ENCODE data around the gene OR10A3.

The OR10A3 gene

DNA sequence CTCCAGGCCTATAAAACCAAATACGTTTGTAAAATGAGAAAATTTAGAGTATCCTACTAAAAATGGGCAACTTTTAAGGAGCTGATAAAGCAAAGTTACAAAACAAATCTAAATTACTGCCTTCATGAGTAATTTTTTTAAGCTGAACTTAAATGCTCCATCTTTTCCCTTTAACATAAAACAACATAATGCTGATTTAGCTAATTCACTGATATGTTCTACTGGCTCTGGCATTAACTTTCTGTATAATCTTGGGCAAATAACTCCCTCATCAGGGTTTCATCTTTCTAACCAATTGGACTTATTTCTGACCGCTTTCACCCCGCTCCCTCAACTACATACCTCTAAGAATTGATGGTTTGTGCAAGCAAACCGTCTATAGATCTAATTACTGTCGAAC, 362 bp downstream of the OR10A3 start:
- no peak for DNase-seq (ENCODE audit: low read depth in 2 of 2)

DNA sequence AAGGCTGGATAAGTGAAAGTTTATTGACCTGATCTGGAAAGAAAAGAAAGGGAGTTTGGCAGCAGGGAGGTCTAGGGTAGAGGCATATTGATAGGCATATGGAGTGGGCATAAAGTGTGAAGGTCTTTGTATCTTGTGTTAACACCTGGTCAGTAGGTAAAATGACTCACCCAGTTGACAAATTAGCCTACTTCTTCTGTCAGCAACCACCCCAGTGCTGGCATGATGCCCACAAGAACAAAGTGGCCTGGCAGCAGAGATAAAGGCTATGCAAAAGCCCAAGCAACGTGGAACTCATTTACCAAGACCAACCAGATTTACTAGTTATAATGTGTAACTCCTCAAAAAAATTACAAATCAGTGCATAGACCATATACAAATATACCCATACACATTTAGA, 4.9 kb downstream of the OR10A3 start:
- DNase-seq (ENCODE audit: low read depth in 2 of 2) = no peak

- no peak for DNase-seq (ENCODE audit: low read depth in 2 of 2)
Observed at GRCh38 chr11:7931168-7931567, 10.3 kb downstream of the OR10A3 start, which contains the start of gene OR10A6. OR10A6 (minus strand) TSS chr11:7931268; CDS start chr11:7928662, 2,606 bp downstream.

- DNase-seq (ENCODE audit: low read depth in 2 of 2) = no peak
Observed at GRCh38 chr11:7927635-7928034, 13.9 kb downstream of the OR10A3 start.

DNA sequence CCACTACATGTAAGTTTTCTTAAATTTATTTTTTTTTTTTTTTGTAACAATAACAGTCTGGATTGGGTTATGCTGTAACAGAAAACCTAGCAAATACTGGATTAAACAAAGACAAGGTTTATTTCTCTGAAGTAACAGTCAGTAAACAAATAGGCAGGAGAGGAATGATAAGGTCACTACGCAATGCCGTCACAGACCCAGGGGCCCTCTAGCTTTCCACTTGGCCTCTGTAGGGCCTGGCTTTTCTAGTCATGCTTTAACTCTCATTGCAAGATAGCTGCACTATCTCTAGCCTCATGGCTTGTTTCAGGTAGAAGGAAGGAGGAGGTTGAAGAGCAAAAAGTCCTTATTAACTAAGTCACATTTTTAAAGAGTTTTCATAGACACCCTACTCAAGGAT, 17.0 kb downstream of the OR10A3 start:
- no peak for DNase-seq (ENCODE audit: low read depth in 2 of 2)

DNA sequence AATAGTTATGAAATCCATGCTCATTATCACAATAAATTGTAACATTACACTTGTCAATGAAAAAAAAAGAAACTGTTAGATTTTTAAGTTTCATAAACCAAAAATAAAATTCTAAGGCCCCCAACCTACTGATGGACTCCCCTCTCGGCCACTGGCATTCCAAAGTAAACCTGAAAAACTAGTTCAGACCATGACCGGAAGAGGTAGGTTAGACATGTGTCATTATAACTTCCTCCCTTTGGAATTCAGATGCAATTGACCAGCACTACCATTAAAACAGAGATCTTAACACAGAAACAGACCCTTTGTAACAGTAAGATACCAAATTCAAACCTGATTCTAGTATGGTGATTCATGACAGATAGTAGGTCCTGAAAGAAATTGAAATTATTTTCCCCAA, 23.4 kb downstream of the OR10A3 start:
- no peak for DNase-seq (ENCODE audit: low read depth in 2 of 2)

DNA sequence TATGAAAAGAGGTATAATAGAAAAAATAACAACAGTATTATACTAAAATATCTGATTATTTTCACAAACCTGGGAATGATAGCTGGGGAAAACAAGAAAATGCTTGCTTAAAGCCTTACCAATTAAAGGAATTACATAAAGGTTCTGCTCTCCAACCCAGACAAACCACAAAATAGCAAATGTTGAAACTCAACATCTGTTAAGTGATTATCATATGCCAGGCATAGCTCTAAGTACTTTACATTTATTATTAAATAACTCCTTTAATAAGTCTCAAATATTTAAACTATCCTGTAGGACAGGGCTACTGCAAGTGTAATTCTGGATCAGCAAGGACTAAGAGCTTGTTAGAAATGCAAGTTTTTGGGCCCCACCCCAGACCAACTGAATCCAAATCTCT, 30.5 kb downstream of the OR10A3 start:
- DNase-seq (ENCODE audit: low read depth in 2 of 2) = no peak

DNA sequence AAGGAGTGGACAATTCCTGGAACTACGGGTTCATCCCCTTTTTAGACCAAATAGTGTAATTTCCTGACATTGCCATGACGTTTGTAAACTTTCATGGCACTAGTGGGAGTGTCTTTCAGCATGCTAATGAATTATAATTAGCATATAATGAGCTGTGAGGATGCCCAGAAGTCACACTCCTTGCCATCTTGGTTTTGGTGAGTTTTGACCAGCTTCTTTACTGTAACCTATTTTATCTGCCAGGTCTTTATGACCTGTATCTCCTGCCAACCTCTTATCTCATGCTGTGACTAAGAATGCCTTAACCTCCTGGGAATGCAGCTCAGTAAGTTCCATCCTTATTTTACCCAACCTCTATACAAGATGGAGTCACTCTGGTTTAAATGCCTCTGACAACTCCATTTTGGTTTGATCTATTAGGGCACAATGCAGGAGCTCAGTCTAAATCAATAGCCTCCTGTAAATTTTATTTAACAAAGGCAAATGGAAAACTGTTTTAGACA, 31.2 kb downstream of the OR10A3 start:
- DNase-seq (ENCODE audit: low read depth in 2 of 2) = no peak

- no peak for DNase-seq (ENCODE audit: low read depth in 2 of 2)
Observed at GRCh38 chr11:7909585-7910285, 31.8 kb downstream of the OR10A3 start.

GRCh38 chr11:7907121-7907520, 34.4 kb downstream of the OR10A3 start:
- DNase-seq (ENCODE audit: low read depth in 2 of 2) = no peak

DNA sequence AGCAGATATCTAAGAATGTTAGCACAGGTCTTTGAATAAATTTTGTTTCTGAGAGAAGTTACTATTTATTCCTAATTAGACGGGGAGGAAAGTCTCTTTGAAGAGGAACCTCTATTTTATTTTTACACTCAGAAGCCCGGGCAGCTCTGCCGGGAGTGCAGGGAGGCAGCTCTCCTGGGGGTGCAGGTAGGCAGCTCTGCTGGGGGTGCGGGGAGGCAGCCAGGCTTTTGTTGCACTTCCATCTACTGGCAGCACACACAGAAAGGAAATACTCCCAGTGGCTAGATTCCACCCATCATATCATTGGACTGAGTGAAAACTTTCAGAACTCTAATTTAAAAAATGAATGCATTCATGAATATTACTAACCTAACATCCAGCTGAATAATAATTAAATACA, 35.0 kb downstream of the OR10A3 start:
- no peak for DNase-seq (ENCODE audit: low read depth in 2 of 2)

- DNase-seq (ENCODE audit: low read depth in 2 of 2) = no peak
Observed at GRCh38 chr11:7905961-7906429, 35.5 kb downstream of the OR10A3 start.

DNA sequence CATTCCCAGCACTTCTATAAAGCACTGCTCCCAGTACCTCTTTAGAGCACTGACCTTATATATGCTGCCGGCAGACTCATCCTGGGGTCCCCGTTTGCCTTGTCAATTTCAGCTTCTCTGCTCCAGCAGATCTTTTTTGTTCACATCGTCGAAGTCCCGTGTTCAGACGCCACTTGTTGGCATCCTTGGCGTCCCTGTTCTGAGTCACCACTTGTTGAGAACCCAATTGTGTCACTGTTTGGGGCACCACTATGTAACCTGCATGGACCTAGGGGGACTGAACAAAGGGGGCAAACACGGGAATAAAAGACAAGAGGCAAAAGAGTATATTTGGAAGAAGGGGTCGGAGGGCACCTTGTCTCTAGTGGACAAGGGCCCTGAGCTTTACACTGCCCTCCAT, 36.0 kb downstream of the OR10A3 start:
- DNase-seq (ENCODE audit: low read depth in 2 of 2) = no peak

- no peak for DNase-seq (ENCODE audit: low read depth in 2 of 2)
Observed at GRCh38 chr11:7904917-7905316, 36.6 kb downstream of the OR10A3 start.

DNA sequence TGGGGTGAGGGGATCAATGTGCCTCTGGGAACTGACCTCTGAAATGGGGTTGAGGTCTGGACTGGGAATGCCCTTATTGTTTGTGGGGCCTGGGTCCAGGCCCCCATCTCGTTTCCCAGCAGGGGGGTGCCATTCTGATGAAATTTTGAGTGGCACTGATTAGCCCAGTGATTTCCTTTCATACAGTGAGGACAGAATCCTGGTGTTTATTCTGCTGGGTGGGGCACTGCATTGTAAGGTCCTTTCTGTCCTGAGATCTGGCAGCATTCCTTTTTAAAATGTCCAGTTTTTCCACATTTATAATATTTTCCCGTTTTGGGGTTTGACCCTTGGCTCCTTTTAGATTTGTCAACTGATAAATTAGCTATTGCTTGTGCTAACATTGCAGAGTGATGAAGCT, 37.6 kb downstream of the OR10A3 start:
- DNase-seq (ENCODE audit: low read depth in 2 of 2) = no peak

- no peak for DNase-seq (ENCODE audit: low read depth in 2 of 2)
Observed at GRCh38 chr11:7901319-7901854, 40.1 kb downstream of the OR10A3 start.

- no peak for DNase-seq (ENCODE audit: low read depth in 2 of 2)
Observed at GRCh38 chr11:7900686-7901085, 40.8 kb downstream of the OR10A3 start.

DNA sequence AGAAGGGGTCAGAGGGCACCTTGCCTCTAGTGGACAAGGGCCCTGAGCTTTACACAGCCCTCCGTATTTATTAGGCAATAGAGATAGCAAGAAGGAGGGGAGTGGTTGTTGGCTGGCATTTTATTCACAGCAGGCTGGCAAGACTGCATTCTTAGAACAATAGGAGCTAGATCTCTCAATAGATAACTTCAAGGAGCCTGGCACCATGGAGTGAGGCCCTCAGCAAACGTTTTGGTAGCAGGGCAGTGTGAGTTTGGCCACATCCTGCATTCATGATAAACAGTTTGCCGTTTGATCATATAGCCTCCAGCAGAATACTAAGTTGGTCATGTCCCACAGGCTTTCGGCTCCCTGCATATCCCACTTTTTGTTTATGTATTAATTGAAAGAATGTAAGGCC, 42.1 kb downstream of the OR10A3 start:
- no peak for DNase-seq (ENCODE audit: low read depth in 2 of 2)

- DNase-seq (ENCODE audit: low read depth in 2 of 2) = no peak
Observed at GRCh38 chr11:7898666-7899283, 42.7 kb downstream of the OR10A3 start.

DNA sequence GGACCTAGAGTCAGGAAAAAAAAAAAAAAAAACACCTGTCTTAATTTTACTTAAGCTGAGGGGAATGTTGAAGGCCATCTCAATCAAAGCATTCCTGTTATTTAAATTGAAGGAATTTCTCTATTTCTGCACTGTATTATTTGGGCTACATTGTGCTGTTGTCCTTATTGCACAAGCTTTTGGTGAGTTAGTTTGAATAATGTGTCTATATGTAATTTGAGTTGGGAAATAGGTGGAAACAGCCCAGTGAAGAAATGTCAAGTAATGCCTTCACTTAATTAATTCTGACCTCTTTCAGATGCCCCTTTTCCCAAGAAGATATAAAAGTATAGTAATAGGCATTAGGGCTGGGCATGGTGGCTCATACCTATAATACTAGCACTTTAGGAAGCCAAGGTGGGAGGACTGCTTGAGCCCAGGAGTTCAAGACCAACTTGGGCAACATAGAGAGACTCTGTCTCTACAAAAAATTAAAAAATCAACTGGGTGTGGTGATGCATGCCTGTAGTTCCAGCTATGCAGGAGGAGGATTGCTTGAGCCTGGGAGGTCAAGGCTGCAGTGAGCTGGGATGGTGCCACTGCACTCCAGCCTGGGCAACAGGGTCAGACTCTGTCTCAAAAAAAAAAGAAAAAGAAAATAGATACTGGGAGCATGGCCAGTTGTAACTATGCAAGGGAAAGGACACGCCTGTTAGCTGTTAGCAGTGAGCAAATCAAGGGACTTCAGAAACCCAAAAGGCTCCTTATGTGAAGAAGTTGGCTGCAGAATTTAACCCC, 45.3 kb downstream of the OR10A3 start:
- DNase-seq (ENCODE audit: low read depth in 2 of 2) = no peak

DNA sequence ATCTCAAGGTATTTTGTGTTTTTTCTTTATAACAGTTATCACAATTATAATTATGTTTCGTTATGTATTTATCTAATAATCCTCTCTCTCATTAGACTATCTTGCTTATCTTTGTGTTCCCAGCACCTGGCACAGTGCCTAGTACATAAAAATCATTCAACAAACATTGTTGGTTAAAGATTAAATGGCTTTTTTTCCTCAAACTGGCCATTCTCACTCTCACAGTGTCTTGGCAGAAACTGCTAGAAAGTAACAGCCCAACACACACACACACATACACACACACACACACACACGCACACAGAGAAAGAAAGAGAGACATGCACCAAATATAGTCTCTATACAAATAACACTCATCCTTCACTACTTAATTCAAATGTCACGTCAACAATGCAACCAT, 47.3 kb downstream of the OR10A3 start:
- DNase-seq (ENCODE audit: low read depth in 2 of 2) = no peak

DNA sequence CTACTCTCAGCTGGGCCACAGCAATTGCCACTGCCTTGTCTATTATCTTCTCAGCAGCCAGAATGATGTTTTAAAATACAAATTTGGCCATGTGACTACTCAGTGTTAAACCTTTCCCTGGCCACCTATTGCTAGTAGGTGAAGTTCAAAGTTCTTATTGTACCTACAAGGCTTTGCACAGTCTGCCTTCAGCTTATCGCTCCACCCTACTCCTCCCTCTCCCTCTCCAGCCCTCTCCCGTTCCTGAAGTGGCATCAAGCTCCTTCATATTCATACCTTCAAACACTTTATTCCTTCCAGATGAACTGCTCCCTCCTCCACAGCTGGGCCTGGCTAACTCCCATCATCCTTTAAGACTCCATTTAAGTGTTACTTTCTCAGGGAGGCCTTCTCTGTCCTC, 47.7 kb downstream of the OR10A3 start:
- no peak for DNase-seq (ENCODE audit: low read depth in 2 of 2)

All from fibroblast of skin of left quadriceps (primary cell).